Measurements from ENCODE around the gene ADARB1.
A peak's percentile ranks its signal among the peaks of the same experiment; 100 is the strongest.

The ADARB1 gene

DNA sequence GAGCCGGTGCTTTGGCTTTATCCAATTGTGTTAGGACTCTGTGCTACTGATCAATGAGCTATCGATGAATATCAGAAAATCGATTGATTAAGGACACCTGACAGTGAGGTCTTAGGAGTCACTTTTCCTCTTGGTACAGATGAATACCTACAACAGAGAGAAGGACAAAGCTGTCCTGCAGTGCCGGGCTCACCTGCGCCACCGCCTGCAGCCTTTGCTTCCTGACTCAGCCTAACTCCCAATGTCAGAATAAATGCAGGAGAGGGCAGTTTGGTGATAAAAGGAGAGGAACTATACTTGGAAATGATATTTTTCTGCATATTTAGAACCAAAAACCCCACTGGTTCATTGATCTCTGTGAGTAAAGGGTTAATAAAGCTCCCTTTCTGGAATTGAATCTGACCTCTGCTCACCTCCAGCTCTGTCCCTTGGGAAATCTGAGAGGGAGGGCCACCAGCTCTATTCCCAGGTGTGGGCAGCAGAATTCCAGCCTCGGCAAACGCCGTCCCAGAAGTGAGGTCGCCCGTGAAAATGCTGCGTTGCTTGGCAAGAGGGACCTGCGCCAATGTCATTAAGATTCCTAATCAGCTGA, 174.0 kb downstream of the ADARB1 start:
- no peak for DNase-seq

DNA sequence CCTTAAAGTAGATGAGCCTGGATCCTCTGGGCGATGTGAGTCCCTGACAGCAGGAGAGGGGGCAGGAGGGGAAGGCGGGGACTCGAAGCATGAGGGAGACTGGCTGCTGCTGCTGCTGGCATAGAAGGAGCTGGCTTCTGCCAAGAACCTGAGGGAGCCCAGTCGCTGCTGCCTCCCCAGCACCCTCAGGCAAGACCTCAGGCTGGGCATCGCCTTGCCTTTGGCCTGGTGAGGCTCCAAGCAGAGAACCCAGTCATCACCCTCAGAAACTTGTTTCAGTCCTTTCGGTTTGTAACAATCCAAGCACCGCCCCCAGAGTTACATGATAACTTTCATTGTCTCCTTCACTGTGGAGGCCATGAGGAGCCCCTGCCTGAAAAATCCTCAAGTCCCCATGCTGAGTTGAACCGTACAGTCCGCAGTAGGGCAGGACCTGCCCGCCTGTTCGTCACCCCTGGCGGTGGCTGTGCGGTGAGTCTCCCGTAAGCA, 174.6 kb downstream of the ADARB1 start:
- DNase-seq = peak in 18 of 58 donors; percentile 9 to 49 (median 18)

DNA sequence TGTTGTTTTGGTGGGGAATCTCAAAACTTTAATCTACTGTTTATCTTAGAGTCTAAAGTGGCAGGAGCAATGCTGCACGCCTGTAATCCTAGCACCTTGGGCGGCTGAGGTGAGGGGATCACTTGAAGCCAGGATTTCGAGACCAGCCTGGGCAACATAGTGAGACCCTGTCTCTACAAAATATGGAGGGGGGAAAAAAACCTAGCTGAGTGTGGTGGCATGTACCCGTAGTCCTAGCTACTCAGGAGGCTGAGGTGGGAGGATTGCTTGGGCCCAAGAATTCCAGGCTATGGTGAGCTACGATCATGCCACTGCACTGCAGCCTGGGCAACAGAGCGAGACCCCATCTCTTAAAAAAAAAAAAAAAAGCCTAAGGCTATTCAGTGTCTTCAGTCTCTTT, 175.2 kb downstream of the ADARB1 start:
- no peak for DNase-seq

DNA sequence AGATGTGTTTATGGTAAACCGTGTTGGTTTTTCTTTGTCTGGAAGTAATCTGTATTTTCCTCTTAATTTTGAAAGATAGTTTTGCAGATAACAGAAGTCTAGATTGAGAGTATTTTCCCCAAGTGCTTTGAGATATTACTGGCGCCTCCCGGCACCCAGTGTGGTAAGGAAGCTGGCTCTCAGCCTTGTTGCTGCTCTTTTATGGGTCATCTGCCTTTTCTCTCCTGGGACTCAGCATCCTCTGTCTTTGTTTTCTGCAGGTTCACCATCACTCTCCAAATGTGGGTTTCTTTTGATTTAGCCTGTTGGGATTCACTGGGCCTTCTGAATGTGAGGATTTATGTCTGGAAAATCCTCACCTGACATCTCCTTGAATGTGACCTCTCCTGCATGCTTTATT, 175.9 kb downstream of the ADARB1 start:
- no peak for DNase-seq

DNA sequence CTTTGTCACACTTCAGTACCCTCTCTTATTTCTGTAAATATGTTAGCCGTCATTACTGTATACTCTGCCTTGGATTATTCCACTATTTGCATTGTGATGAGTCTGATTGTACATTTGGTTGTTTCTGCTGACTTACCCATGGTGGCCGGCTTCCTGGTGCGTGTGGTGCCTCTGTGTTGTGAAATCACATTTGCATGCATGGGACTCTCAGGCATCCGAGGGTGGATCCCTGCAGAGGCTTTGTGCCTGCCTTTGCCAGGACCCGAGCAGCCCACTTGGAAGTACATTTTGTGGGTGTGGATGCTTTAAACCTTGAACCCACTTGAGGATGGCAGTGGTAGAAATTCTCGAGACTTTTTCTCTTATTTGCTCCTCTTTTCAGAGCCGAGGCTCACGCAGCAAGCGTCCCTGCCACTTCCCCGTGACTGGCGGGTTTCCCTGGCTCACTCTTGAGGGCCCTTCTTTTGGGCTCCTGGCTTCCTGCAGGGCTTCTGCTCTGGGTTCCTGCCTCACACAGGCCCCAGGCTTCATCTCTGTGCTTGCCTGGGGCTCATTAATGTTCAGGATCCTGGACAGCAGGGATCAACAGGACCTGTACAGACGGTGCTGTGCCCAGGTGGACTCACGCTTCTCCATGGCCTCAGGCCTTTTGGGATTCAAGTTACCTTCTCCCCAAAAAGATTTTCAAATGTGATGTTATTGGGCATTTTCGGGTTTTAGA, 176.7 kb downstream of the ADARB1 start:
- no peak for DNase-seq

DNA sequence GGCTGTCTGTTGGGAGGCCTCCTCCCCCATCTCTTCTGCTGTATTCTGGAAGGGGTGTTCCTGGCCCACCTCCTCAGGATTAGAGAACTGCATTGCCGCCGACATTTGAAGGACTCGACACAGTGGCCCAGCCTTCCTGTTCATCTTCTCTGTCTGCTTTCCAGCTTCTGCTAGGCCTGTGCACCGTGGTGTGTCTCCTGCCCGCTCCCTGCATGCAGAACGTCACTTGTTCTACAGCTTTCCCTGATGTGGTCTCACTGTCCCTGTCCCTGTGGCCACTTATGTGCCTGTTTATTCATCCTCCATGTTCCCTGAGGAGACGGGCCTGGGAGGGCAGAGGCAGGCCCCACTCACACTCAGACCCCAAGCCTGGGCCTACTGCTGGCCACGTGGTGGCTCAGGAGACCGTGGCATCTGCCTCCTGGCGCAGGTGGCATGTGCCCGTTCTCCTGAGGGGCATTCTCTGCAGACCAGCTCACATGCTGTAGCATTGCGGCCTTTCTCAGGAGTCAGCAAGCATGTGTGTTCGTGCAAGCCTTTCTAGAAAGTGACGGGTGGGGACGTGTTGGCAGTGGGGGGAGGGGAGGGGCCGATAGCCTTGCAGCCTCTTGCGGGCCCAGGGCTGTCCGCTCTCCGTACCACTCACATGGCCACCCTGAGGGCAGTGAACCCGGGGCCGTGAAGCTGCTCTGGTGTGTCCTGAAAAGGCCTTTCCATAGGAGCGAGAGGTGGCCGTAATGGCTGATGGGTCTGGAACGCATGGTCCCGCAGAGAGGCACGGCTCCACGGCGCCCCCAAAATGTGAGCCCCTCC, 177.5 kb downstream of the ADARB1 start:
- no peak for DNase-seq

DNA sequence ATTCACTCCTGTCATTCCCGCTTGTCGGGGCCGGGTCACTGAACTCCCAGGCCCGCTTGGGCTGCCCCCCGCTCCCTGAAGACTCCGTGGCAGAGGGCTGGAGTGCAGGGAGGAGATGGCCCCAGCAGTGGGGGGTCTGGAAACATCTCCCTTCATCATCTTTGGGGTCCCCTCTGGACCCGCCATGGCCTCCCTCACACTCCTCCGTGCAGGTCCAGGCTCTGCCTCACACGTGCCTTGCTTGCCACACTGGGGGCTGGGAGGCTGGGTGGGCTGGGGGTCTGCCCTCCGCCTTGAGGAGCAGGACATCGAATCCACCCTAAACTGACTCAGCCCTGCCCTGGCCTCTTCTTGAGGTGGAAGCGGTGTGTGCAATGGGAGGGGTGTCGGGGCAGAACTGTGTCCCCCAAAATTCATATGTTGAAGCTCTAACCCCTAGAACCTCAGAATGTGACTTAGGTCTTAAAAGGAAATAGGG, 178.1 kb downstream of the ADARB1 start:
- no peak for DNase-seq

DNA sequence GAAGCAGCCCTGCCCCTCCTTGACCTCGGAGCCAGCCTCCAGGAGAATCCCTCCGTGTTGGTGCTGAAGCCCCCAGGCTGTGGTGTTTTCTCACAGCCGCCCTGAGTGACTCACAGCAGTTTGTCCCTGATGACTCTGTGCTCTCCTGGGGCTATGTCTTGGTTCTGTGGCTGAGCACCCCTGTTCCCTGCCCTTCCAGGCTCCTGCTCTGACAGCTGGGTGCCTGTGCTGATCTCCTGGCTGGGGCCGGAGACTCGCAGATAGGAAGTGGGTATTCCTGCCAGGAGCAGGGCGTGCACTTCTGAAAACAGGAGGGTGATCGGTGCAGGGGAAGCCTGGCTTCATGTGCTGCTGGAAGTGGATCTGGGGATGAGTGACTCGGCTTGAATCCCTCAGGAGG, 178.8 kb downstream of the ADARB1 start:
- no peak for DNase-seq

DNA sequence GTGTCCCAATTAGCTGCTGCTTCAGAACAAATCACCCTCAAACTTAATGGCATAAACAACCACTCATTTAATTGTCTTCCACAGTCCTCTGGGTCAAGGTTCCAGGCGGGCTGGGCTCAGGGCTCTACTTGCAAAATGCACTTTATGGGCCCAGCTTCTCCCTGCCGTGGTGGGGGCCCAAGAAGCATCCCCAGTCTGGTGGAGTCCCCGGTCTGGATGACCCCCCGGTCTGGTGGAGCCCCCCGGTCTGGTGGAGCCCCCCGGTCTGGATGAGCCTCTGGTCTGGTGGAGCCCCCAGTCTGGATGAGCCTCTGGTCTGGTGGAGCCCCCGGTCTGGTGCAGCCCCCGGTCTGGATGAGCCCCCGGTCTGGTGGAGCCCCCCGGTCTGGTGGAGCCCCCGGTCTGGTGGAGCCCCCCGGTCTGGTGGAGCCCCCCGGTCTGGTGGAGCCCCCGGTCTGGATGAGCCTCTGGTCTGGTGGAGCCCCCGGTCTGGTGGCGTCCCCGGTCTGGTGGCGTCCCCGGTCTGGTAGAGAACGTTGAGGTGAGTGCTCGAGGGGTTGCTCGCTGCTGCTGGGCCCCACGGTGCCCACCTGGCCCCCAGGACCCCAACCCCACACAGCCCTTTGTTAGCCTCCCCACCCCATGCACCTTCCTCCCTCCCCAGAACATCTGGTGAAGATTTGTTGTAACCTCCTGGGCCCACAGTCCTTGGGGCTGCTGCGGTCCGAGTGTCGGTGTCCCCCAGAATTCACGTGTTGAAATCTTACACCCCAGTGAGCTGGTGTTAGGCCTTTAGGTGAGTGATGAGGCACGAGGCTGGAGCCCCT, 179.5 kb downstream of the ADARB1 start:
- DNase-seq = no peak

DNA sequence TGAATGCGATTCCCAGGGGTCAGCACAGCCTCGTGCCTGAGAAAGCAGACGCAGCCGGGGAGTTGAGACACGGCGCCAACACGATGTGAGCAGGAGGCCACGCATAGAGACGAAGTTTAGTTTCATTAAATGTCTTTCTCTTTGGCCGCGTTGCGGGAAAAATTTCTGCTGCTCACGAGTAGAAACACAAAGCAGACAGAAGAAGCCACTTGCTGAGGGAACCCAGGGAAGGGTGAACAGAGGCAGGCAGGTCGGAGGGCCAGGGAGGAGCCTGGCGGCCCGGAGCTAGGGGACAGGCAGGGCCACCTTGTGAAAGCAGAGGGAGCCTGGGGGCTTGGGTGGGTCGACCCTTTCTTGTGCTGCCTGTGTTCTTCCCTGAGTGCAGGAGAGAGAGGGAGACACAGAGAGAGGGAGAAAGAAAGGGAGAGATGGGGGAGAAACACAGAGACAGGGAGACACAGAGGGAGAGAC, 180.1 kb downstream of the ADARB1 start:
- DNase-seq = no peak

DNA sequence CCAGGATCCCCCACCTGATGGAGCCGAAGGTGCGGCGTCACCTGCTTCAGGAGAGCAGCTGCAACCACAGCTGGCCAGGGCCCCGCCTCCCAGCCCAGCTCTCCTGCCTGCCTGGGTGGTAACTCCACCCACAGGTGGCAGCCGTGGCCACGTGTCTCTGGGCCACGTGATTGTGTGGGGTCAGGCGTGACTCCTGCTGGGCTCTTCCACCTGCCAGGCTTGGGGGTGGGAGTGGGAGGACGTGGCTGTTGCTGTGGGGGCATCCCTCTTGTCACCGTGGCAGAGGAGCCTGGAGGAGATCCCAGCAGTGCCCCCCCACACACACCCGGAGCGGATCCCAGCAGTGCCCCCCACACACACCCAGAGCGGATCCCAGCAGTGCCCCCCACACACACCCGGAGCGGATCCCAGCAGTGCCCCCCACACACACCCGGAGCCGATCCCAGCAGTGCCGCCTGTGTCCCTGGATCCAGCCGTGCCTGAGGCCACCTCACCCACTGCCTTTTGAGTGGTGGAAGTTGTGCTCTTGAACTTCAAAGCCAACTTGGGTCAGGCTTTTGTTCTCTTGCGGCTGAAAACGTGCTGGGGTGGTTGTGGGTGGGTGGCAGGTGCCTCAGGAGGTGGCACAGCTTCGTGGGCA, 181.1 kb downstream of the ADARB1 start:
- no peak for DNase-seq

DNA sequence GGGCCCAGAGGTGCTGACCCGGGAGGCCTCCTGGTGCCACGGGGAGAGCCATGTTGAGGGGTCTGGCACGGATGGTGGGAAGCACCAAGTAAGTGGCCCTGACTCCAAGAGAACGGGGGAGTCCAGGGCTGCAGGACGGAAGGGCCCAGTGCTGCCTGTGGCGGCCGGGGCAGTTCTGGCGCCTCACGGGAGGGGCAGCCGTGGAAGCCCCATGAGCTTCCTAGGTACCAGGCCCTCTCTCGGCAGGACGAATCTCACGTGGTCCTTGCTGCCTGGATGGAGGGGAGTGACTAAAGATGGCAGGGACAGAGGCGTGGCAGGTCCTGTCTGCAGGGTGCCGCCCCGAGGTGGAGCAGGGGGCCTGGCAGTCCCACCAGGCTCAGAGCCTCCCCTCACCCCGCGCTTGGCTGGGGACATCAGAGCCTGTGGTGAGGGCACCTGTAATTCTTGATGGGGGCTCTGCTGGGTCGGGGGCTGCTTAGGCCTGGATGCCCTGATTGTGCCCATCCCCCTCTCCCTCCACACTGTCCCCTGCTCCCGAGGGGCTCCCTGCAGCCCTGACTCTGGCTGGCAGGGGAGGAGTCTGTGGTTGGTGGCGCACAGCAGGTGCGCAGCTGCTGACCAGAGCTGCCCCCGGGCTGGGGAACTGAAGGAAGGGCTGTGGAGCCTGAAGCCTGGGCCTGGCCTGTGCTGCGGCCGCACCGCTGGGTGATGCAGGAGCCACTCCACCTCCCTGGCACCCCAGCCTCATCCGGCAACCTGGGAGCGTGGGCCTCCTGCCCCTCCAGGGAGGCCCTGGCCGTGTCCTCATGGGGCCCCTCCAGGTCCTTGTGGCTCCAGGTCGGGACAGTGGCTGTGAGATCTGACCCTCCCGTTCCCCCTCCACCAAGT, 181.9 kb downstream of the ADARB1 start:
- no peak for DNase-seq

DNA sequence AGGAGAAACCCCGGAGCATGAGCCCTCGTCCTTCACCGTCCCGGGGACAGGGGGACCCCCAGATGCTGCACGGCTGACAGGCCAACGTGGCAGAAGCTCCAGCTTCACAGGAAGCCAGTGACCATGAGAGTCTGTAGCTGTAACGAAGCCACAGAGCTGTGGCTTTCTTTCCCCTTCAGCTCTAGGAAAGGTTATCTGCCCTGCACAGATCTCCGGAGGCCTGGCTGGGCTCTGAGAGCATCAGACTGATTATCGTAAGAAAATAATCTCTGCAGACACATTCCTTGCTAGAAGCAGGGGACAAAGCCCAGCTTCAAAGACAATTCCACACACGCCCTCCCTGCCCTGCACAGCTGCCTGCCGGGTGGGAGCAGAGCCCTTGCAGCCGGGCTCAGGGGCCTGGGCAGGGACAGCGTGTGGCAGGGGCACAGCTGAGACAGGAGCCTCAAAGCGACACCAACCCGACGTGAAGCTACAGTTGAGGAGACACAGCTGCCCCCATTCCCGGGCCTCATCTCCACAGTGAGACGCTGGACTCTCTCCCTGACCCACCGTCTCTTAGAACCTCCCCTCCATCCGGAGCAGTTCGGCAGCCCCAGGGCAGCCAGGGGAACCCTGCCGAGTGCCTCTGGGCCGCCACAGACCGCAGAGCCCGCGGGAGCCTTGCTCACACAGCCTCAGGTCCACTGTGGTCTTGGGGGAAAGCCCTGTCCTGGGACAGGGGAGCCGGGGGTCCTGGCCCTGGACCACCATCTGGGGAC, 182.7 kb downstream of the ADARB1 start:
- DNase-seq = no peak

DNA sequence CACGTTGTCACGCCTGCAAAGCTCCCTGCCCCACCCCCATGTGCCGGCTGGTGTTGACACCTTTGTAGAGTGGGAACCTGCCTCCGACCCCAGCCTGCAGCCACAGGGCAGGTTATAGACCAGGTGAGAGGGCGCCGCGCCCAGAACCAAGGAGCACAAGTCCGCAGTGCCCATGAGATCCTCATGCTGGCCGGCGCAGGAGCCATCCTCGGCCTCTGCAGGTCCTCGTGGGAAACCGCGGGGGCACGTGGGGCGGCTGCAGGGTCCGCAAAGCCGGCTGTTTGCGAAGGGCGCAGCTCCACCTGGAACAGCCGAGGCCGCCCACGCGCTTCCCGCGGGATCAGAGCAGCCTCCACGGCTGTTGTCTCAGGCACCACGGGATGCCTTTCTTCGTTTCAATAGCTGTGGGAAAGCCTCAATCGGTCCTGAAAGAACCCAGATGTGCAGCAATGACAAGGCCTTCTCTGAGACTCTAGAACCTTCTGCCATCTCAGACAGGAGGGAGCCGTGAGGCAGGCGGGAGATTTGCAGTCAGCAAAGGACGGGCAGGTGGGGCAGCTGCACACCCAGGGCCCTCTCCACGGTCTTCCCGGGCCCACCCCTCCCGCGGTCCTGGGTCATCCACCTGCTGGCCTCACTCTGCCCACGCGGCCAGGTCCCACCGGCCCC, 183.4 kb downstream of the ADARB1 start:
- no peak for DNase-seq

DNA sequence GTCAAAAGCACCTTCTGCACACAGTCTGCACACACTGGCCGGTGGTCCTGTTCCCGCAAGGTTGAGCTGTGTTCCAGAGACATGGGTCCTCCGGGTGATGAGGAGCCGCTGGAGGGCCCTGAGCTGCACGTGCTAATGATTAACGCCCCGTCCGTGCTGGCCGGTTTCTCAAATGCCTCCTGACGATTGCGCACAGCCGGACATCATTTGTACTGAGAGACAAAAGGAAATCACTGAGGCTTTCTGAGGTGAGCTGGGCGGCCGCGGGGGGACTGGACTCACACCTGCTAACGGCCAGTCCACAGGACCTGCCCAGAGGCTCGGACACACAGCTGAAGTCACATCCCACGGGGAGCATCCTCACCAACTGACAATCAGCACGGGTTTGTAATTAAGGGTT, 184.1 kb downstream of the ADARB1 start:
- no peak for DNase-seq

DNA sequence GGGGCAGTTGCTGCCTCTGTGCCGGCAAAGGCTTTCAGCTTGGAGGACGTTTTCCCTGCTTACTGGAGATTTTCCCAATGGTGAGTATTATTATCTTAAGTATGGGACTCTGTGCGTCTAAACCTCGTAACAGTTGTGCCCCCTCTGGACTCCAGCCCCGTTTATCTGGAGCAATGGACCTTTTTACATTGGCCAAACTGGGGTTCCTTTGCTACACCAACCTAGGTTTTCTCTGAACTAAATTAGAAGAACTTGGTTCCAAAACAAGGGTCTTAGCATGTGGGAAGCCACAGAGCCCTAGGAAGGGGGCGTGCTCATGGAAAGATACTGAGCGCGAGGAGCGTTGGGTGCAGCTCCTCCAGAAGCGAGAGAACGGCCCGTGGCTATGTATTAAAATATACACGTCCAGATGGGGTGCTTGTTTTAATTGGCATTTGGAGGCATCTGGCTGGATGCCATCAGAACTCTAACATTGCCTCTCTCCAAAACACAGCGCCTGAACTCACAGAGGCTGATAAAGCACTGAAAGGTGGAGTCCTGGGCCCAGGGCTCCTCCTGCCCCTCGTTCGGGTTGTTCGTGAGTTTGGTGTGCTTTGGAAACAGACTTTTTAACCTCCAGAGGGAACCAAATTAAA, 184.9 kb downstream of the ADARB1 start:
- DNase-seq = no peak

DNA sequence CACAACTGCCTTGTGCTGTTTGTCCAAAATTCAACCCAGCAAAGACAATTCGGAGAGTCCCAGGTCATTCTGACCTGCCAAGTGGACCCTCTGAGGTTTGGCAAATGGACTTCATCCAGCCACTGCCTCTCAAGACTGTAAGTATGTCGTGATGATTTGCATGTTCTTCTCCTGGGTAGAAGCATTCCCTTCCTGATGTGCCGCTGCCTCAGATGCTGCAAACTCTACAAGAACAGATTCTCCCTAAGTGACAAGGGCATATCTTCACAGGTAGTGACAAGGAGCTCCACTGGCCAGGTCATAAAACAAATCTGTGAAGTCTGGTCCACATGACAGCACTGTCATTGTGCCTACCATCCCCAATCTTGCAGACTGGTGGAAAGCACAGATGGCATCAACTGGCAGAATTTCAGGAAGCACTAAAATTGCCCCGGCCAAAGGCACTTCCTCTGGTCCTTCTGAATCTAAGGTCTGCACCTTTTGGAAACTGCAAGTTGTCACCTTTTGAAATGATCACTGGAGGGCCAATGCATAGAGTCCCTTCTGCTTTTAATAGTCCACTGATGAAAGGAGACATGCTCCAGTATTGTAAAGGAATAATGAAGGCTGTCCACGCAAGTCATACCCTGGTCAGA, 185.9 kb downstream of the ADARB1 start:
- DNase-seq = no peak

All from anterior cingulate cortex (tissue), 58 donors.